Activated CD8-positive, alpha-beta memory T cell treated with anti-CD3 and anti-CD28 coated beads for 24 hours (primary cell): ENCODE data around the gene OR7G1.

Experiments
- DNase-seq: peaks from one replicate; pipeline ENCODE4 v3.0.0-alpha.2; 2020

OR7G1 gene

GRCh38 chr19:9115307-9115813, at the start of gene OR7G1:
TSS of gene OR7G1 (minus strand) at chr19:9115763. CDS start at chr19:9115763, 0 bp downstream.
- no peak for DNase-seq

GRCh38 chr19:9165261-9165660, 49.7 kb upstream of the OR7G1 start:
- DNase-seq = no peak

- DNase-seq = no peak
These were observed 45.9 kb upstream of the OR7G1 start for GRCh38 chr19:9161427-9161826.

- no peak for DNase-seq
These were observed 44.3 kb upstream of the OR7G1 start for GRCh38 chr19:9159891-9160290.

GRCh38 chr19:9156304-9156703, 40.7 kb upstream of the OR7G1 start:
- DNase-seq = no peak

GRCh38 chr19:9155591-9155990, 40.0 kb upstream of the OR7G1 start:
- DNase-seq = no peak

GRCh38 chr19:9151367-9151766, 35.8 kb upstream of the OR7G1 start:
- no peak for DNase-seq

GRCh38 chr19:9150650-9151049, 35.1 kb upstream of the OR7G1 start:
- no peak for DNase-seq

- DNase-seq = no peak
These were observed 34.4 kb upstream of the OR7G1 start for GRCh38 chr19:9149997-9150396.

- DNase-seq = no peak
These were observed 33.1 kb upstream of the OR7G1 start for GRCh38 chr19:9148697-9149096.

GRCh38 chr19:9146882-9147281, 31.3 kb upstream of the OR7G1 start:
- no peak for DNase-seq

GRCh38 chr19:9144920-9145319, 29.4 kb upstream of the OR7G1 start:
- no peak for DNase-seq

GRCh38 chr19:9140159-9140874, 24.8 kb upstream of the OR7G1 start, which contains the start of gene ZNF317:
TSS of gene ZNF317 (plus strand) at chr19:9140397. CDS start at chr19:9156017, 15,620 bp downstream.
- DNase-seq = peak; percentile 93

GRCh38 chr19:9139609-9140158, 24.1 kb upstream of the OR7G1 start:
- DNase-seq = no peak

GRCh38 chr19:9132422-9132821, 16.9 kb upstream of the OR7G1 start:
- DNase-seq = no peak

GRCh38 chr19:9130965-9131364, 15.4 kb upstream of the OR7G1 start:
- no peak for DNase-seq

- no peak for DNase-seq
These were observed 12.6 kb upstream of the OR7G1 start for GRCh38 chr19:9128171-9128570.

- DNase-seq = no peak
These were observed 11.4 kb upstream of the OR7G1 start, which contains the start of gene OR7G3 for GRCh38 chr19:9126900-9127405. TSS of gene OR7G3 (minus strand) at chr19:9126950. CDS start at chr19:9126950, 0 bp downstream.

GRCh38 chr19:9116547-9116946, 984 bp upstream of the OR7G1 start:
- DNase-seq = no peak

- no peak for DNase-seq
These were observed 5.6 kb downstream of the OR7G1 start for GRCh38 chr19:9109959-9110358.

GRCh38 chr19:9107375-9107774, 8.2 kb downstream of the OR7G1 start, which contains the start of gene OR7G2:
TSS of gene OR7G2 (minus strand) at chr19:9107475. CDS start at chr19:9103243, 4,232 bp downstream.
- DNase-seq = no peak

GRCh38 chr19:9086761-9087160, 28.8 kb downstream of the OR7G1 start, which contains the start of gene OR1M1:
TSS of gene OR1M1 (plus strand) at chr19:9087061. CDS start at chr19:9093245, 6,184 bp downstream.
- no peak for DNase-seq

- no peak for DNase-seq
These were observed 36.9 kb downstream of the OR7G1 start for GRCh38 chr19:9078651-9079050.

GRCh38 chr19:9076901-9077300, 38.7 kb downstream of the OR7G1 start:
- DNase-seq = no peak
